ENCODE results near the gene UQCC2. TPM values are rescaled to one million over a fixed set of nuclear protein-coding genes. Genes with fewer than 3 reads are reported as not detected.

UQCC2 gene
- total RNA-seq, 2 donors from 2014 or later: 45.0 to 81.7 TPM

DNA sequence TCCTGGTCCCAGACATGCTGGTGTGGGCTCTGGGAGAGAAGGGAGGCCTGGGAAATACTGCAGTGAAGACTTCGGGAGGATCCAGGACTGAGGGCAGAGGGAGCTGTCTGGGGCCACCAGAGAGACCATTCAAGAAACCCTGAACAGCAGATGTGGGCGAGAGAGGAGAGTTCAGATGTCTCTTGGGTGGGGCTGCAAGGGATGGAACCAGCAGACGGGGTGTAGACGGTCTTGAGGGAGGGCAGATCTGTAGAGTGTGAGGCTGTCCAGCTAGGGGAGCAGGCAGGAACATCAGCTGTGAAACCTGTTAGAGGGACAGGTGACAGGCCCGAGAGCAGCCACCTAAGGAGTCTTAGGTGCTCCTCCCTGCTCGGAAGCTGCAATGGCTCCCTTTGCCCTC lies 51.5 kb downstream of the UQCC2 start:
- intact Hi-C loops (cut with DNase I): no loop called here
- no peak overlapping the region for H3K4me3 ChIP-seq
- H3K9ac ChIP-seq (ENCODE audit: low read depth in 2 of 2, low read length in 2 of 2): no peak overlapping the region

GRCh38 chr6:33658982-33659689 lies 52.4 kb downstream of the UQCC2 start:
- no peak overlapping the region for H3K9ac ChIP-seq (ENCODE audit: low read depth in 2 of 2, low read length in 2 of 2)
- no peaks in the 10 kb centered on the region for H3K36me3 ChIP-seq
- no peaks in the 10 kb centered on the region for H3K4me1 ChIP-seq
- intact Hi-C loops (cut with DNase I): no loop called here
- DNase-seq: no peak
- H3K4me3 ChIP-seq: no peak overlapping the region
- no peak for TF ChIP-seq CTCF (IDR thresholded peaks at IDR 0.05)
- no peaks in the 10 kb centered on the region for H3K9me3 ChIP-seq
- no peaks in the 10 kb centered on the region for H3K27me3 ChIP-seq
- no peak overlapping the region for H3K27ac ChIP-seq

More for the DNA sequence above, 51.5 kb downstream of the UQCC2 start:
- Histone ChIP-seq H3K36me3 (no peaks in the 10 kb centered on the region), H3K4me1 (no peaks in the 10 kb centered on the region), H3K27me3 (no peaks in the 10 kb centered on the region), H3K27ac (no peak overlapping the region), H3K9me3 (no peaks in the 10 kb centered on the region)
- no peak for DNase-seq
- TF ChIP-seq CTCF (IDR thresholded peaks at IDR 0.05): no peak

DNA sequence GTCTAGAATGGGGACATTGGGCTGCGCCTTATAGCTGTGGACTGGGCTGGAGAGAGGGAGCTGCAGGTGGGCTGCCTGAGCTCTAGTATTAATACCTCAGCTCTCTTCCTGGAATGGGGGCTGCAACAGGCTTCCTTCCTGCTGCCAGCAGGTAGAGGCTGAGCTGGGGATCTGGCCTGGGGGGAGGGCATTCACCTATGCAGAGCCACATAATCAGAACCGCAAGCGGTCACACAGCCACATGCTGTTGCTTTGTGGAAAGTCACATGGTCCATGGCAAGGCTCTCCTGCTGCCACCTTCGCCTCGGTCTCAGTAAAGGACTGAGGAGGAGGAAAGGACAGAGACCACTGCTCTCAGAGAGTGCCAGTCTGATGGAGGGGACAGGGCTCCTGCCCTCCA lies 54.7 kb downstream of the UQCC2 start:
- intact Hi-C loops (cut with DNase I): no loop called here
- no peaks in the 10 kb centered on the region for H3K9me3 ChIP-seq
- H3K9ac ChIP-seq (ENCODE audit: low read depth in 2 of 2, low read length in 2 of 2): no peak overlapping the region
- H3K4me1 ChIP-seq: no peaks in the 10 kb centered on the region
- H3K27me3 ChIP-seq: no peaks in the 10 kb centered on the region
- H3K36me3 ChIP-seq: no peaks in the 10 kb centered on the region
- TF ChIP-seq CTCF (IDR thresholded peaks at IDR 0.05): no peak
- H3K4me3 ChIP-seq: no peak overlapping the region
- no peak overlapping the region for H3K27ac ChIP-seq
- no peak for DNase-seq

DNA sequence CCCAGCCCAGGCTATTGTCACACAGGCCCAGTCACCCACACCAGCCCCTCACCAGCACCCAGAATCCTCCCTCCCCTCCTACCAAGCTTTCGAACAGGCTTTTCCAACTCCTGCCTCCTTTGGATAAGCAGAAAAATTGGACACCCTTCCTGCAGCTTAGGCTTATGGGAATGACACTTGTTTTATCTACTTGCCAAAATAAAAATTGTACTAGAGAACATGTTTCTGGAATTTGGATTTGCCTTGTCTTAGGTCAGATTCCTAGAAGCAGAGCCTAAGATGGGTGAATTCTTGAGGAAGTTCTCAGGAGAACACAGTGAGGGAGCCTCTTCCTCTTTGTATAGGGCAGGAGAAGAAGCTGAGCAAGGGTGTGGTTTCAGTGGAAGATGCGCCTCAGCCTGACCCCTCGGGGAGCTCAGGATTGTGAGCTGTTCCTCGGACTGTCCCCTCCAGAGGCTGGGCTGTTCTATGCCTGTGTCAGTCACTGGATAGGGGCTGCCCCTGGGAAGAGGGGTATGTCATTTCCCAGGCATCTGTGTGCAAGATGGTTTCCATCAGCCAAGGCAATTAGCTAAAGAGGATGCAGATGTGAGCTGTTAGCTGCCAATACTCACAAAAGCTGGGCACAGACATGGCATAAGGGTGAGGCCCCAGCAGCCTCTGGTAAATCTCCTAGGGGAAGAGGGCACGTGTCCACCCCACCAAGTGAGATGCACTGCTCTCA lies 56.5 kb downstream of the UQCC2 start:
- H3K9ac ChIP-seq (ENCODE audit: low read depth in 2 of 2, low read length in 2 of 2): no peak overlapping the region
- no peaks in the 10 kb centered on the region for H3K4me1 ChIP-seq
- no peak for DNase-seq
- H3K27ac ChIP-seq: no peak overlapping the region
- TF ChIP-seq CTCF (IDR thresholded peaks at IDR 0.05): no peak
- H3K4me3 ChIP-seq: no peak overlapping the region
- H3K9me3 ChIP-seq: no peaks in the 10 kb centered on the region
- no peaks in the 10 kb centered on the region for H3K36me3 ChIP-seq
- H3K27me3 ChIP-seq: no peaks in the 10 kb centered on the region
- intact Hi-C loops (cut with DNase I): no loop called here

DNA sequence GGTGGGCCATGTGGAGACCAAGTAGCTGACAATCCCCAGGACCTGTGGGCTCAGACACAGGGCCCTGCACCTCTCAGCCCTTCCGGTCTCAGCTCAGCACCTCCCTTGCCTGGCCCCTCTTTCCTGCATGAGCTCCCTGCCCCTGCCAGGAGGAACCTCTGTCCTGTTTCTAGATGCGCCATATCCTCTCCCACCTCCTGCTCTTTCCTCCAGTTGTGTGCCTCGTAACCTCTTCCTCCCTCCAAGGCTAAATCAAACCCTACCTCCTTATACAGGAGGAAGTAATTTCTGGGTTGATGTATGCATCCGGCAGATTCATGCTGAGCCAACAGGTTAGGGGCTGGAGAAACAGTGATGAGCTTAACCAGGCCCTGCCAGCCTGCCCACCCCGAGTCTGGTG lies 59.5 kb downstream of the UQCC2 start:
- TF ChIP-seq CTCF (IDR thresholded peaks at IDR 0.05): no peak
- Histone ChIP-seq H3K4me1 (no peaks in the 10 kb centered on the region), H3K9ac (ENCODE audit: low read depth in 2 of 2, low read length in 2 of 2) (no peak overlapping the region), H3K27ac (no peak overlapping the region), H3K4me3 (no peak overlapping the region), H3K36me3 (no peaks in the 10 kb centered on the region), H3K9me3 (no peaks in the 10 kb centered on the region), H3K27me3 (no peaks in the 10 kb centered on the region)
- DNase-seq: no peak
- intact Hi-C loops (cut with DNase I): no loop called here

All from colonic mucosa (tissue), 4 donors.